ENCODE results near the gene SMCO4. TPM values are rescaled to one million over a fixed set of nuclear protein-coding genes. Genes with fewer than 3 reads are reported as not detected.

The SMCO4 gene
- total RNA-seq, 4 donors from 2014 or later, result 7.1 to 28.2 (median 13.0) TPM

GRCh38 chr11:93548679-93549319 lies 5.6 kb upstream of the SMCO4 start:
- no peaks in the 10 kb centered on the region for H3K36me3 ChIP-seq
- intact Hi-C loops (cut with DNase I), result no loop called here
- DNase-seq, result no peak
- no peak overlapping the region for H3K4me3 ChIP-seq
- H3K4me1 ChIP-seq, result peaks cover under 1 to 7% (median 2%) of the 10 kb centered on the region in 3 donors
- WGBS, 2 donors, result 74 to 77% methylated on average over 6 of the region's 6 CpGs
- H3K9me3 ChIP-seq, result no peaks in the 10 kb centered on the region
- H3K27ac ChIP-seq, result no peak overlapping the region
- TF ChIP-seq POLR2A (IDR thresholded peaks at IDR 0.05) (no peak), CTCF (IDR thresholded peaks at IDR 0.05) (no peak)
- peaks cover 0 to 5% (median 0%) of the 10 kb centered on the region in 4 donors for H3K27me3 ChIP-seq

GRCh38 chr11:93547773-93548172 lies 4.6 kb upstream of the SMCO4 start:
- H3K9me3 ChIP-seq, result no peaks in the 10 kb centered on the region
- TF ChIP-seq CTCF (IDR thresholded peaks at IDR 0.05) (no peak), POLR2A (IDR thresholded peaks at IDR 0.05) (no peak)
- H3K36me3 ChIP-seq, result no peaks in the 10 kb centered on the region
- H3K4me3 ChIP-seq, result no peak overlapping the region
- H3K4me1 ChIP-seq, result peaks cover 3 to 14% (median 4%) of the 10 kb centered on the region in 3 donors
- peaks cover 0 to 5% (median 0%) of the 10 kb centered on the region in 4 donors for H3K27me3 ChIP-seq
- H3K27ac ChIP-seq, result no peak overlapping the region
- no peak for DNase-seq
- intact Hi-C loops (cut with DNase I), result no loop called here
- WGBS, 2 donors, result 65 to 71% methylated on average over 2 of the region's 2 CpGs

GRCh38 chr11:93547028-93547427 lies 3.8 kb upstream of the SMCO4 start:
- no peak overlapping the region for H3K27ac ChIP-seq
- WGBS, 2 donors, result 56 to 74% methylated on average over 2 of the region's 2 CpGs
- peaks cover 5 to 22% (median 8%) of the 10 kb centered on the region in 3 donors for H3K4me1 ChIP-seq
- peaks cover 0 to 5% (median 0%) of the 10 kb centered on the region in 4 donors for H3K27me3 ChIP-seq
- no peak for TF ChIP-seq POLR2A (IDR thresholded peaks at IDR 0.05)
- no peak for TF ChIP-seq CTCF (IDR thresholded peaks at IDR 0.05)
- intact Hi-C loops (cut with DNase I), result no loop called here
- no peaks in the 10 kb centered on the region for H3K9me3 ChIP-seq
- no peak for DNase-seq
- H3K4me3 ChIP-seq, result no peak overlapping the region
- H3K36me3 ChIP-seq, result no peaks in the 10 kb centered on the region

GRCh38 chr11:93545566-93545965 lies 2.4 kb upstream of the SMCO4 start:
- Histone ChIP-seq H3K9me3 (no peaks in the 10 kb centered on the region), H3K4me1 (peaks cover 8 to 33% (median 9%) of the 10 kb centered on the region in 3 donors), H3K36me3 (no peaks in the 10 kb centered on the region), H3K27me3 (peaks cover 0 to 2% (median 0%) of the 10 kb centered on the region in 4 donors), H3K4me3 (no peak overlapping the region), H3K27ac (no peak overlapping the region)
- WGBS, 2 donors, result 38 to 48% methylated on average over 1 to 2 of the region's 2 CpGs
- TF ChIP-seq POLR2A (IDR thresholded peaks at IDR 0.05) (no peak), CTCF (IDR thresholded peaks at IDR 0.05) (no peak)
- intact Hi-C loops (cut with DNase I), result no loop called here
- DNase-seq, result no peak

- Histone ChIP-seq H3K36me3 (no peaks in the 10 kb centered on the region), H3K4me3 (peak overlapping the region; percentile 51 to 88 (median 72)), H3K27ac (peak overlapping the region; percentile 66 to 93 (median 82)), H3K9me3 (no peaks in the 10 kb centered on the region), H3K4me1 (peaks cover 8 to 39% (median 14%) of the 10 kb centered on the region in 3 donors), H3K27me3 (no peaks in the 10 kb centered on the region)
- no peak for DNase-seq
- intact Hi-C loops (cut with DNase I), result loop anchor here (5.0 kb wide), 1 partner anchor 306 kb away; no protein-coding TSS in a partner anchor
- no CpG with 5 or more reads among the region's 59 CpGs for WGBS, 2 donors
- TF ChIP-seq CTCF (IDR thresholded peaks at IDR 0.05) (no peak), POLR2A (IDR thresholded peaks at IDR 0.05) (no peak)
Measured at GRCh38 chr11:93542811-93543229, 371 bp downstream of the SMCO4 start.

All from esophagus squamous epithelium (tissue), 5 donors.